Stimulated activated CD4-positive, alpha-beta T cell treated with anti-CD3 and anti-CD28 coated beads, Interleukin-4, amount 100 ng/mL, for 4 hours (primary cell): ENCODE measurements around the gene OTOL1.
"Not testable (repeated sequence)": the region's sequence is repeated elsewhere in the genome, so short reads cannot be mapped to it uniquely, and the experiment has no call there.

Source experiments
- DNase-seq, 2 experiments: peaks; one replicate each; pipeline ENCODE4 v3.0.0-alpha.2; 2020

The OTOL1 gene

GRCh38 chr3:161496508-161496907 is at the start of gene OTOL1:
TSS of gene OTOL1 (plus strand) at chr3:161496808. CDS start at chr3:161496808, 0 bp downstream.
- no peak for DNase-seq

GRCh38 chr3:161449785-161450184 is 46.8 kb upstream of the OTOL1 start:
- no peak for DNase-seq

GRCh38 chr3:161452179-161452578 is 44.4 kb upstream of the OTOL1 start:
- DNase-seq: no peak

- no peak for DNase-seq
These were observed 42.0 kb upstream of the OTOL1 start for GRCh38 chr3:161454615-161455014.

- DNase-seq: no peak
These were observed 40.6 kb upstream of the OTOL1 start for GRCh38 chr3:161455962-161456361.

GRCh38 chr3:161462138-161462537 is 34.5 kb upstream of the OTOL1 start:
- DNase-seq: no peak

- no peak for DNase-seq
These were observed 25.4 kb upstream of the OTOL1 start for GRCh38 chr3:161471211-161471610.

GRCh38 chr3:161474139-161474538 is 22.5 kb upstream of the OTOL1 start:
- no peak for DNase-seq

- no peak for DNase-seq
These were observed 21.9 kb upstream of the OTOL1 start for GRCh38 chr3:161474741-161475140.

GRCh38 chr3:161475206-161475605 is 21.4 kb upstream of the OTOL1 start:
- DNase-seq: no peak

- DNase-seq: no peak
These were observed 20.7 kb upstream of the OTOL1 start for GRCh38 chr3:161475905-161476304.

GRCh38 chr3:161484226-161484625 is 12.4 kb upstream of the OTOL1 start:
- no peak for DNase-seq

GRCh38 chr3:161488284-161488683 is 8.3 kb upstream of the OTOL1 start:
- DNase-seq: not testable (repeated sequence)

GRCh38 chr3:161489395-161489794 is 7.2 kb upstream of the OTOL1 start:
- DNase-seq: no peak

GRCh38 chr3:161490845-161491244 is 5.8 kb upstream of the OTOL1 start:
- DNase-seq: not testable (repeated sequence)

- DNase-seq: no peak
These were observed 1.8 kb downstream of the OTOL1 start for GRCh38 chr3:161498259-161498921.

GRCh38 chr3:161500068-161500796 is 3.6 kb downstream of the OTOL1 start:
- no peak for DNase-seq

GRCh38 chr3:161503271-161503670 is 6.7 kb downstream of the OTOL1 start:
- DNase-seq: no peak

- no peak for DNase-seq
These were observed 12.4 kb downstream of the OTOL1 start for GRCh38 chr3:161508852-161509477.

- no peak for DNase-seq
These were observed 14.1 kb downstream of the OTOL1 start for GRCh38 chr3:161510510-161511260.

- no peak for DNase-seq
These were observed 27.3 kb downstream of the OTOL1 start for GRCh38 chr3:161523916-161524315.

GRCh38 chr3:161531930-161532329 is 35.3 kb downstream of the OTOL1 start:
- DNase-seq: no peak

- DNase-seq: no peak
These were observed 44.0 kb downstream of the OTOL1 start for GRCh38 chr3:161540594-161540993.
